Measurements from ENCODE around the gene TRIM43B. TPM values are rescaled to one million over a fixed set of nuclear protein-coding genes. Genes with fewer than 3 reads are reported as not detected.
"Not testable (repeated sequence)": the region's sequence is repeated elsewhere in the genome, so short reads cannot be mapped to it uniquely, and the experiment has no call there.

Gene TRIM43B
- not detected in 2 replicates for total RNA-seq (2014; rRNA removed; shearing (Covaris generic))

DNA sequence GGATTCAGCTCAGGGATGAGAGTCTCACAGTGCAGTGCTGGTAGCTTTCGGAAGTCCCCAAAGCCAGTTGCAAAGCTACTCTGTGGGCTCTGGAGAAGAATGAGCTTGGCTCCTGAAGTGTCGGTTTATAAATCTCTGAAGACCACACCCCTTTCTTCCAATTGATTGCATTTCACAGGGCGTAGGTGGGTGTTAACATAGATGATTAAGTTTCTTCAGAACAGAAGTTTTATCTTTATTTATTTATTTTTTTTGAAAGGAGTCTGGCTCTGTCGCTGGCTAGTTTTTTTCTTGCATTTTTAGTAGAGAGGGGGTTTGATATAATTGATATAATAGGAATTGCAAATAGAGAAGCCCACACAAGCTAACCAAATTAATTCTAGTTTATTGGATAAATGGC is at the start of gene TRIM43B:
TRIM43B (minus strand) TSS at position 101 of the 400 bp plus-strand sequence. CDS start 2,040 bp downstream, outside the sequence.
- not testable (repeated sequence) for H3K27ac ChIP-seq; DNase-seq (ENCODE audit: low read depth in 1 of 2, low spot score in 2 of 2); H3K9me3 ChIP-seq (replicated peaks)

GRCh38 chr2:95531254-95531771 is 46.8 kb upstream of the TRIM43B start:
- H3K27me3 ChIP-seq (replicated peaks): no peaks in the 10 kb centered on the region
- peaks cover 14% of the 10 kb centered on the region for H3K4me1 ChIP-seq (replicated peaks)
- no peaks in the 10 kb centered on the region for H3K9me3 ChIP-seq (replicated peaks)
- DNase-seq (ENCODE audit: low read depth in 1 of 2, low spot score in 2 of 2): no peak
- peaks cover 15% of the 10 kb centered on the region; the same call in 1 of the 2 replicates for H3K36me3 ChIP-seq
- H3K4me3 ChIP-seq: no peak overlapping the region
- H3K27ac ChIP-seq: no peak overlapping the region

More for the DNA sequence above, at the start of gene TRIM43B:
- not testable (repeated sequence) for H3K36me3 ChIP-seq; H3K4me1 ChIP-seq (replicated peaks); H3K4me3 ChIP-seq; H3K27me3 ChIP-seq (replicated peaks)

- Histone ChIP-seq H3K4me3 (no peak overlapping the region), H3K36me3 (peaks cover 15% of the 10 kb centered on the region; the same call in 1 of the 2 replicates), H3K4me1 (replicated peaks) (peaks cover 19% of the 10 kb centered on the region), H3K27ac (no peak overlapping the region), H3K27me3 (replicated peaks) (no peaks in the 10 kb centered on the region), H3K9me3 (replicated peaks) (no peaks in the 10 kb centered on the region)
- peak; percentile 20 to 56 for DNase-seq (ENCODE audit: low read depth in 1 of 2, low spot score in 2 of 2)
Measured at GRCh38 chr2:95530734-95531133, 46.2 kb upstream of the TRIM43B start.

- Histone ChIP-seq H3K9me3 (replicated peaks) (no peaks in the 10 kb centered on the region), H3K4me3 (peak overlapping the region; percentile 63), H3K27me3 (replicated peaks) (0 out of 2 replicates have a peak, but pooled peaks cover 2% of the 10 kb centered on the region), H3K36me3 (peaks cover 12% of the 10 kb centered on the region; the same call in 1 of the 2 replicates), H3K4me1 (replicated peaks) (peaks cover 19% of the 10 kb centered on the region), H3K27ac (no peak overlapping the region; the same call in 1 of the 2 replicates)
- DNase-seq (ENCODE audit: low read depth in 1 of 2, low spot score in 2 of 2): peak; percentile 73 to 74
Measured at GRCh38 chr2:95526360-95527341, 42.1 kb upstream of the TRIM43B start.

DNA sequence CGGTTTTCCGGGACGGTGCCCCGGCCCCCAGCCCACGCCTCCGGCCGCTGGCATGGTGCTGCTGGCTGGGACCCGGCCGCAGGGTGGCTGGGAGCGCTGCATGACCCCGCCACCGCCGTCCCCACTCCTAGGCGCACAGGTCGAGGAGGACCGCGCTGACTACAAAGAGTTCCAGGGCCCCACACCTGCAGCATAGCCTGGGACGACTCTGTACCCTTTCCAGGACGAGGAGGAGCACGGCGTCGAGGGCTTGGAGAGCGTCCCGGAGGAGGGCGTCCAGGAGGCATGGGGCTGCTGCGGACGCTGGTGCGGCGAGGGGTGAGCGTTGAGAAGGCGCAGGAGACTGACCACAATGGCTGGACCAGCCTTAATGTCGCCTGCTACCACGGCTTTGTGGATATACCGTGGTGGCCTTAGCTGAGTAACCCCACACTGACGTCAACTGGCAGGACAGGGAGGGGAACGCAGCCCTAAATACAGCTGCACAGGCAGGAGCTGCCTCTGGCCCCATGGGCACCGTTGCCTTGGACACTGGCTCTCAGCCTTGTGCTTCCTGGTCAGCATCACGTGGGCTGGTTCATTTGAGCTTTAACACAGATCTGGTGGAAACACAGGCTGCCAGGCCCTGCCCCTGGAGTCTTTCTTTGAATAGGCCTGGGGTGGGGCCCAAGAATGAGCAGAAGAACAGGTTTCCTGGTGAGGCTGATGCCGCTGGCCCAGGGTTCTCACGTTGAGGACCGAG is 40.9 kb upstream of the TRIM43B start:
- no peak for DNase-seq (ENCODE audit: low read depth in 1 of 2, low spot score in 2 of 2)
- Histone ChIP-seq H3K36me3 (peaks cover 3% of the 10 kb centered on the region; the same call in 1 of the 2 replicates), H3K27me3 (replicated peaks) (0 out of 2 replicates have a peak, but pooled peaks cover 2% of the 10 kb centered on the region), H3K4me1 (replicated peaks) (peaks cover 10% of the 10 kb centered on the region), H3K9me3 (replicated peaks) (no peaks in the 10 kb centered on the region), H3K27ac (no peak overlapping the region), H3K4me3 (no peak overlapping the region)

DNA sequence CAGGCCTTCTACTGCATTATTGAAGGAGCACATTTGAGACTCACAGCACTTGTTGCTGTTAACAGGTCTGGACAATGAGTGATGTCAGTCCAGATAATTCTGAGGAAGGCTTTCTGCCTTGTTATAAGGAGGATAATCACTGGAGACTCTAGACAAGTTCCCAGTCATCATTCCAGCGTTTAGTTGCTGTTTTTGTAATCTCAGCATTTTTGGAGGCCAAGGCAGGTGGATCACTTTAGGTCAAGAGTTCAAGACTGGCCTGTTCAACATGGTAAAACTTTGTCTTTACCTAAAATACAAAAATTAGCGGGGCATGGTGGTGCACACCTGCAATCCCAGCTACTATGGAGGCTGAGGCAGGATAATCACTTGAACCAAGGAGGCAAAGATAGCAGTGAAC is 39.6 kb upstream of the TRIM43B start:
- Histone ChIP-seq H3K27ac (no peak overlapping the region), H3K4me3 (no peak overlapping the region)
- no peak for DNase-seq (ENCODE audit: low read depth in 1 of 2, low spot score in 2 of 2)

DNA sequence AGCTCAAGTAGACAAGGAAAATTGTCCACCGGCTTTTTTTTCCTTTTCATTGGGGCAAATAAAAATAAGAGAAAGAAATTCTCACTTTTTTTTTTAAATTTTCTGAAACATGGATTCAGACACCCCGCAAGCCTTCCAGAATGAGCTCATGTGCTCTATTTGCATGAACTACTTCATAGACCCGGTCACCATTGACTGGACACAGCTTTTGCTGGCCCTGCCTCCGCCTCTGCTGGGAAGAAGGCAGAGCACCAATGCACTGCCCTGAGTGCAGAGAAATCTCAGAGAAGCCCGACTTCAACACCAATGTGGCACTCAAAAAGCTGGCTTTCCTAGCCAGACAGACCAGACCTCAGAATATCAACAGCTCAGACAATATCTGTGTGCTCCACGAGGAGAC is 30.2 kb upstream of the TRIM43B start:
- H3K9me3 ChIP-seq (replicated peaks): no peaks in the 10 kb centered on the region

More for the DNA sequence above, 39.6 kb upstream of the TRIM43B start:
- peaks cover 6% of the 10 kb centered on the region; the same call in 1 of the 2 replicates for H3K4me1 ChIP-seq (replicated peaks)
- H3K27me3 ChIP-seq (replicated peaks): 0 out of 2 replicates have a peak, but pooled peaks cover 2% of the 10 kb centered on the region
- H3K9me3 ChIP-seq (replicated peaks): no peaks in the 10 kb centered on the region
- no peaks in the 10 kb centered on the region for H3K36me3 ChIP-seq

DNA sequence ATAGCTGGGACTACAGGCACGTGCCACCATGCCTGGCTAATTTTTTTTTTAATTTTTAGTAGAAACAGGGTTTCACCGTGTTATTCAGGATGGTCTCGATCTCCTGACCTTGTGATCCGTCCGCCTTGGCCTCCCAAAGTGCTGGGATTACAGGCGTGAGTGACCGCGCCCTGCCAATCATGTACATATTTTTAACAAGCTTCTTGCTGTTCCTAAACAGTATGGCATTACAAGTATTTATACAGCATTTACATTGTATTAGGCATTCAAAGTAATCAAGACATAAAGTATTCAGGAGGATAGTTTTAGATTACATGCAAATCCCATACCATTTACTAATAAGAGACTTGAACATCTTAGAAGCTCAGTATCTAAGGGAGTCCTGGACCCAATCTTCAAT is 29.7 kb upstream of the TRIM43B start:
- not testable (repeated sequence) for H3K27me3 ChIP-seq (replicated peaks); H3K27ac ChIP-seq; H3K4me1 ChIP-seq (replicated peaks); H3K36me3 ChIP-seq; H3K9me3 ChIP-seq (replicated peaks); DNase-seq (ENCODE audit: low read depth in 1 of 2, low spot score in 2 of 2); H3K4me3 ChIP-seq

More for the DNA sequence above, 30.2 kb upstream of the TRIM43B start:
- DNase-seq (ENCODE audit: low read depth in 1 of 2, low spot score in 2 of 2): no peak
- no peaks in the 10 kb centered on the region for H3K27me3 ChIP-seq (replicated peaks)
- H3K36me3 ChIP-seq: no peaks in the 10 kb centered on the region
- no peaks in the 10 kb centered on the region for H3K4me1 ChIP-seq (replicated peaks)
- H3K27ac ChIP-seq: no peak overlapping the region
- H3K4me3 ChIP-seq: no peak overlapping the region

- Histone ChIP-seq H3K9me3 (replicated peaks) (no peaks in the 10 kb centered on the region), H3K27ac (no peak overlapping the region), H3K4me3 (no peak overlapping the region), H3K4me1 (replicated peaks) (no peaks in the 10 kb centered on the region), H3K36me3 (no peaks in the 10 kb centered on the region), H3K27me3 (replicated peaks) (no peaks in the 10 kb centered on the region; the same call in 1 of the 2 replicates)
- DNase-seq (ENCODE audit: low read depth in 1 of 2, low spot score in 2 of 2): no peak
Measured at GRCh38 chr2:95509408-95509807, 24.9 kb upstream of the TRIM43B start.

GRCh38 chr2:95505222-95505621 is 20.7 kb upstream of the TRIM43B start:
- Histone ChIP-seq H3K36me3 (no peaks in the 10 kb centered on the region), H3K27ac (no peak overlapping the region), H3K4me3 (no peak overlapping the region), H3K27me3 (replicated peaks) (no peaks in the 10 kb centered on the region; the same call in 1 of the 2 replicates), H3K9me3 (replicated peaks) (no peaks in the 10 kb centered on the region), H3K4me1 (replicated peaks) (no peaks in the 10 kb centered on the region)
- no peak for DNase-seq (ENCODE audit: low read depth in 1 of 2, low spot score in 2 of 2)

- H3K27me3 ChIP-seq (replicated peaks): no peaks in the 10 kb centered on the region; the same call in none of the 2 replicates
- no peak overlapping the region for H3K4me3 ChIP-seq
- H3K4me1 ChIP-seq (replicated peaks): no peaks in the 10 kb centered on the region
- no peak for DNase-seq (ENCODE audit: low read depth in 1 of 2, low spot score in 2 of 2)
- no peak overlapping the region for H3K27ac ChIP-seq
- H3K9me3 ChIP-seq (replicated peaks): no peaks in the 10 kb centered on the region
- no peaks in the 10 kb centered on the region for H3K36me3 ChIP-seq
Measured at GRCh38 chr2:95500854-95501253, 16.3 kb upstream of the TRIM43B start.

DNA sequence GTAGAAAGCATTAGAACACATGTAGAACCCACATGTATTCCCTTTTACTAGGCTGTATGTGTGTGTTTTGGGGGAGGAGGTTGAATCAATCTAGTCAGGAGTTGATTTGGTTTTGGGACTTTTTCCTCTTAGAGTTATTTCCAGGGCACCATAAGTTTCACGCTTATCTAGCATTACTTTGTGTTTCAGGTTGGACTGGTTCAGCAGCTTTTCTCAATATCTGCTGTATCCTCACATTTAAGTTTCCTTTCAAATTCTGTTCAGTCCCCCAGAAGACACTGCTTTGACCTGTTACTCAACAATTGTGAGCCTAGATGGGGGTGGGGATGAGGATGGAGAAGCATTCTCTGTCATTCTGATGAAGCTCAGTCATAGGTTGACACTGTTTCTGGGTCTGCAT is 7.5 kb upstream of the TRIM43B start:
- not testable (repeated sequence) for H3K27ac ChIP-seq; H3K27me3 ChIP-seq (replicated peaks); DNase-seq (ENCODE audit: low read depth in 1 of 2, low spot score in 2 of 2); H3K9me3 ChIP-seq (replicated peaks); H3K4me1 ChIP-seq (replicated peaks); H3K4me3 ChIP-seq; H3K36me3 ChIP-seq

GRCh38 chr2:95475025-95475424 is 9.5 kb downstream of the TRIM43B start:
- H3K4me1 ChIP-seq (replicated peaks); H3K9me3 ChIP-seq (replicated peaks); DNase-seq (ENCODE audit: low read depth in 1 of 2, low spot score in 2 of 2); H3K4me3 ChIP-seq; H3K27ac ChIP-seq; H3K36me3 ChIP-seq; H3K27me3 ChIP-seq (replicated peaks): not testable (repeated sequence)
